HG03442 (cell line): ENCODE results near the gene E2F3.
"Not testable (repeated sequence)": the region's sequence is repeated elsewhere in the genome, so short reads cannot be mapped to it uniquely, and the experiment has no call there.

Source experiments
- ATAC-seq: cut with Tn5 transposase; IDR thresholded peaks from one replicate; pipeline ENCODE4 v1.9.1; 2021; ENCODE audit warnings: mild to moderate bottlenecking, moderate library complexity; ENCODE audit not compliant: unreplicated experiment

E2F3 gene

GRCh38 chr6:20511852-20512251 lies 110.2 kb downstream of the E2F3 start:
- ATAC-seq, result no peak

GRCh38 chr6:20525208-20525607 lies 123.5 kb downstream of the E2F3 start:
- ATAC-seq, result not testable (repeated sequence)

- peak; percentile 64 for ATAC-seq
Observed at GRCh38 chr6:20529086-20529448, 127.4 kb downstream of the E2F3 start.

- ATAC-seq, result no peak
Observed at GRCh38 chr6:20532881-20533280, 131.2 kb downstream of the E2F3 start.

- no peak for ATAC-seq
Observed at GRCh38 chr6:20533746-20534294, 132.1 kb downstream of the E2F3 start.

GRCh38 chr6:20534295-20535262 lies 132.9 kb downstream of the E2F3 start, which contains the start of gene CDKAL1:
CDKAL1 (plus strand) TSS chr6:20534457; CDS start chr6:20546351, 11,894 bp downstream.
- ATAC-seq, result peak; percentile 89

- ATAC-seq, result no peak
Observed at GRCh38 chr6:20538131-20538662, 136.5 kb downstream of the E2F3 start.

GRCh38 chr6:20538907-20539306 lies 137.2 kb downstream of the E2F3 start:
- ATAC-seq, result no peak

GRCh38 chr6:20539387-20539786 lies 137.7 kb downstream of the E2F3 start:
- ATAC-seq, result no peak

- no peak for ATAC-seq
Observed at GRCh38 chr6:20540683-20541082, 139.0 kb downstream of the E2F3 start.

- ATAC-seq, result no peak
Observed at GRCh38 chr6:20541382-20541781, 139.7 kb downstream of the E2F3 start.

- peak; percentile 99 for ATAC-seq
Observed at GRCh38 chr6:20542927-20543602, 141.4 kb downstream of the E2F3 start.
